HG02981 (cell line): ENCODE data around the gene UBE2A.

Experiments
- ATAC-seq: cut with Tn5 transposase; IDR thresholded peaks from one replicate; pipeline ENCODE4 v1.9.1; 2021; ENCODE audit warnings: mild to moderate bottlenecking, moderate library complexity; ENCODE audit not compliant: unreplicated experiment

The UBE2A gene

GRCh38 chrX:119574394-119575266 lies at the start of gene UBE2A:
TSS of gene UBE2A (plus strand) at chrX:119574563. CDS start at chrX:119574712, 149 bp downstream.
- peak; percentile 77 for ATAC-seq

GRCh38 chrX:119529345-119530276 lies 44.8 kb upstream of the UBE2A start:
- ATAC-seq: no peak

GRCh38 chrX:119537487-119537886 lies 36.9 kb upstream of the UBE2A start:
- ATAC-seq: no peak

- no peak for ATAC-seq
These were observed 34.5 kb upstream of the UBE2A start for GRCh38 chrX:119539872-119540271.

GRCh38 chrX:119541188-119541587 lies 33.2 kb upstream of the UBE2A start:
- no peak for ATAC-seq

- ATAC-seq: no peak
These were observed 24.9 kb upstream of the UBE2A start for GRCh38 chrX:119549327-119550016.

GRCh38 chrX:119552508-119552907 lies 21.9 kb upstream of the UBE2A start:
- no peak for ATAC-seq

- peak; percentile 94 for ATAC-seq
These were observed 9.2 kb upstream of the UBE2A start, which contains the start of gene STEEP1 for GRCh38 chrX:119565107-119565663. TSS of gene STEEP1 (minus strand) at chrX:119565409. CDS start at chrX:119565355, 54 bp downstream.

GRCh38 chrX:119570351-119570835 lies 4.0 kb upstream of the UBE2A start:
- ATAC-seq: no peak

GRCh38 chrX:119573222-119573621 lies 1.1 kb upstream of the UBE2A start:
- no peak for ATAC-seq

- peak; percentile 12 for ATAC-seq
These were observed 446 bp upstream of the UBE2A start for GRCh38 chrX:119573840-119574393.

GRCh38 chrX:119579414-119579813 lies 5.1 kb downstream of the UBE2A start:
- no peak for ATAC-seq

GRCh38 chrX:119583431-119584059 lies 9.2 kb downstream of the UBE2A start:
- ATAC-seq: no peak

GRCh38 chrX:119589810-119590209 lies 15.4 kb downstream of the UBE2A start:
- ATAC-seq: no peak

- ATAC-seq: no peak
These were observed 28.4 kb downstream of the UBE2A start for GRCh38 chrX:119602701-119603255.

- ATAC-seq: no peak
These were observed 30.6 kb downstream of the UBE2A start for GRCh38 chrX:119604766-119605463.

- peak; percentile 32 for ATAC-seq
These were observed 31.3 kb downstream of the UBE2A start for GRCh38 chrX:119605464-119606279.
